Activated T-helper 1 cell treated with anti-CD3 and anti-CD28 coated beads, Interleukin-2, amount 50 U/mL, for 16 hours (primary cell): ENCODE measurements around the gene IRF9.

Experiments
- DNase-seq, 2 donors: peaks; one replicate each; pipeline ENCODE4 v3.0.0-alpha.2; 2020; ENCODE audit warnings: low read depth in 1 of 2, low spot score in 1 of 2

The IRF9 gene

GRCh38 chr14:24146978-24147760, 13.9 kb upstream of the IRF9 start, which contains the start of gene RNF31:
Gene RNF31, plus strand, starts transcription at chr14:24147498. Its CDS starts 201 bp downstream, at chr14:24147699.
- peak; percentile 94 to 95 for DNase-seq

DNA sequence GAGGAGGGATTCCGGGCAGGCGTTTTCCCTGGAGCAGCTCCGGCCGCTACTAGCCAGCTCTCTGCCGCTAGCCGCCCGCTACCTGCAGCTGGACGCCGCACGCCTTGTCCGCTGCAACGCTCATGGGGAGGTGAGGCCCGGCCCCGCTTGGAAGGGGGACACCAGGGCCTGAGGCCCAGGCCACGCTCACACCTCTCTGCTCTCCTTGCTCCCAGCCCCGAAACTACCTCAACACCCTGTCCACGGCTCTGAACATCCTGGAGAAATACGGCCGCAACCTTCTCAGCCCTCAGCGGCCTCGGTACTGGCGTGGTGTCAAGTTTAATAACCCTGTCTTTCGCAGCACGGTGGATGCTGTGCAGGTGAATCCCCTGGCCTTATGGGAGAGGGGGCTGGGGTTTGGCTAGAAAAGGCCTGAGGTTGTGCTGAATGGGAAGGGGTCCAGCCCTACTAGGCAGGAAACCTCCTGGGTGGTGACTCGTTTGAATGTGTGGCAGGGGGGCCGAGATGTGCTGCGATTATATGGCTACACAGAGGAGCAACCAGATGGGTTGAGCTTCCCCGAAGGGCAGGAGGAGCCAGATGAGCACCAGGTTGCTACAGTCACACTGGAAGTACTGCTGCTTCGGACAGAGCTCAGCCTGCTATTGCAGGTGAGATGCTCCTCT, 13.2 kb upstream of the IRF9 start:
- DNase-seq = no peak

- no peak for DNase-seq
These were observed 11.6 kb upstream of the IRF9 start for GRCh38 chr14:24149302-24149969.

DNA sequence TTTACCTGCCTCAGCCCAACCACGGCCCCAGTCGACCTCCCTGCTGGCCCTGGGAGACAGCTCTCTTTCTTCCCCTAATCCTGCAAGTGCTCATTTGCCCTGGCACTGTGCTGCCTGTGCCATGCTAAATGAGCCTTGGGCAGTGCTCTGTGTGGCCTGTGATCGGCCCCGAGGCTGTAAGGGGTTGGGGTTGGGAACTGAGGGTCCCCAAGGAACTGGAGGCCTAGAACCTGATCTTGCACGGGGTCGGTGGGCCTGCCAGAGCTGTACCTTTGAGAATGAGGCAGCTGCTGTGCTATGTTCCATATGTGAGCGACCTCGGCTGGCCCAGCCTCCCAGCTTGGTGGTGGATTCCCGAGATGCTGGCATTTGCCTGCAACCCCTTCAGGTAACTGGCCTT, 11.0 kb upstream of the IRF9 start:
- DNase-seq = no peak

- DNase-seq = no peak
These were observed 10.5 kb upstream of the IRF9 start for GRCh38 chr14:24150567-24150966.

- DNase-seq = no peak
These were observed 10.1 kb upstream of the IRF9 start for GRCh38 chr14:24150993-24151392.

DNA sequence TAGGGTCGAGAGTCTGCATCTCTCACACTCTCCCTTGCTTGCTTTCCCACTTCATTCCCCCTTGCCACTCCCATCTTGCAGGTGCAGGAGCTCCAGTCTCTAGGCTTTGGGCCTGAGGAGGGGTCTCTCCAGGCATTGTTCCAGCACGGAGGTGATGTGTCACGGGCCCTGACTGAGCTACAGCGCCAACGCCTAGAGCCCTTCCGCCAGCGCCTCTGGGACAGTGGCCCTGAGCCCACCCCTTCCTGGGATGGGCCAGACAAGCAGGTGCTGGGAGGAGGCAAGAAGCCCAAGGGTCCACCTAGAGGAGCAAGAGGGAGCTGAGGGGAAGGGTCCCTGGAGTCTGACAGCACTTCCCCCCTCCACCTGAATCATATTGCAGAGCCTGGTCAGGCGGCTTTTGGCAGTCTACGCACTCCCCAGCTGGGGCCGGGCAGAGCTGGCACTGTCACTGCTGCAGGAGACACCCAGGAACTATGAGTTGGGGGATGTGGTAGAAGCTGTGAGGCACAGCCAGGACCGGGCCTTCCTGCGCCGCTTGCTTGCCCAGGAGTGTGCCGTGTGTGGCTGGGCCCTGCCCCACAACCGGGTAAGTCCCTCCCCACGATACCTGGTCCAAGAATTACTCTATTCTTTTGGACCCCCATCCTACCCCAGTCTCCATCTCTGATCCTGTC, 9.5 kb upstream of the IRF9 start:
- DNase-seq = no peak

DNA sequence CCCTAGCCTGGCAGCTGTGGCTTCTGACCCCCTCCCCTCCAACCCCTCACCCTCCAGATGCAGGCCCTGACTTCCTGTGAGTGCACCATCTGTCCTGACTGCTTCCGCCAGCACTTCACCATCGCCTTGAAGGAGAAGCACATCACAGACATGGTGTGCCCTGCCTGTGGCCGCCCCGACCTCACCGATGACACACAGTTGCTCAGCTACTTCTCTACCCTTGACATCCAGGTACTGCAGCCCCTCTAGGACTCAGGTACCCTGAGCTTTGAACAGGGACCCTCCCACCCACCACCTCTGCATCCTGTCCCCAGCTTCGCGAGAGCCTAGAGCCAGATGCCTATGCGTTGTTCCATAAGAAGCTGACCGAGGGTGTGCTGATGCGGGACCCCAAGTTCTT, 6.0 kb upstream of the IRF9 start:
- DNase-seq = no peak

DNA sequence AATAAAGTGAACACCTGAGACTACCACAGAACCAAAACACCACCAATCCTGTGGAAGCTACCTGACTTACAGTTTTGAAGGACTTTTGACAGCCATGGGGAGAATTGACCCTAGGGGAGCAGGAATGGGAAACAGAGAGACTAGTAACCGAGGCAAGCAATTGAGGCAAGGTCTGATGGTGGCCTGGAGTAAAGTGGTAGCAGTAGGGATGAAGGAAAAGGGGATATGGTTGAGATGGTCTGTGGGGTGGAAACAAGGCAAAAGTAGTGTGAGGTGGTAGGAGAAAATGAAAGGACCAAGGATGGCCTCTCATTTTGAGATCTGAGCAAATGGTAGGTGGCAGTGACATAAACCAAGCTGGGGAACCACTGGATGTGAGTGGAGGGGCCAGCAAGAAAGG, 4.2 kb upstream of the IRF9 start:
- no peak for DNase-seq

GRCh38 chr14:24157331-24157730, 3.7 kb upstream of the IRF9 start:
- DNase-seq = no peak

GRCh38 chr14:24159777-24160498, 1.1 kb upstream of the IRF9 start:
- DNase-seq = no peak

GRCh38 chr14:24160499-24160849, 591 bp upstream of the IRF9 start:
- DNase-seq = no peak

DNA sequence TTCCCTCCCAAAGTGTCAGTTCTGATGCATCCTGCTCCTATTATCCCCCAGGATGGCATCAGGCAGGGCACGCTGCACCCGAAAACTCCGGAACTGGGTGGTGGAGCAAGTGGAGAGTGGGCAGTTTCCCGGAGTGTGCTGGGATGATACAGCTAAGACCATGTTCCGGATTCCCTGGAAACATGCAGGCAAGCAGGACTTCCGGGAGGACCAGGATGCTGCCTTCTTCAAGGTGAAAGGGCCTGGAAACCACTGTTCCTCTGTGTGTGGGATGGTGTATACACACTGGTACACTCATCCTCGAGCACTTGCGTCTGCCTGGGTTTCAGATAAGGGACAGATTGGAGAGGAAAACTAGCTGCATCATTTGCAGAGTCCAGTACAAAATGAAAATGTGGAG, 1.0 kb downstream of the IRF9 start:
- DNase-seq = no peak

DNA sequence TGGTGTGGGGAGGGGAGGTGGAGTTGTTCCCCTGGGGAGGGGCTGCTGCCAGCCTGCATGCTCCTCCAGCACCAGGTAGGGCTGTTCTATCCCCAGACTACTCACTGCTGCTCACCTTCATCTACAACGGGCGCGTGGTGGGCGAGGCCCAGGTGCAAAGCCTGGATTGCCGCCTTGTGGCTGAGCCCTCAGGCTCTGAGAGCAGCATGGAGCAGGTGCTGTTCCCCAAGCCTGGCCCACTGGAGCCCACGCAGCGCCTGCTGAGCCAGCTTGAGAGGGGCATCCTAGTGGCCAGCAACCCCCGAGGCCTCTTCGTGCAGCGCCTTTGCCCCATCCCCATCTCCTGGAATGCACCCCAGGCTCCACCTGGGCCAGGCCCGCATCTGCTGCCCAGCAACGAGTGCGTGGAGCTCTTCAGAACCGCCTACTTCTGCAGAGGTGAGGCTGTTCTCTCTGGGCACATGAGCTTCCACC, 3.5 kb downstream of the IRF9 start:
- DNase-seq = no peak

- no peak for DNase-seq
These were observed 4.7 kb downstream of the IRF9 start for GRCh38 chr14:24165785-24166184.

- no peak for DNase-seq
These were observed 6.5 kb downstream of the IRF9 start for GRCh38 chr14:24167469-24168114.

- peak; percentile 44 to 52 for DNase-seq
These were observed 10.6 kb downstream of the IRF9 start, which contains the start of gene REC8 for GRCh38 chr14:24171422-24172260. Gene REC8, plus strand, starts transcription at chr14:24172080. Its CDS starts 473 bp downstream, at chr14:24172553.

GRCh38 chr14:24172261-24172860, 11.3 kb downstream of the IRF9 start:
- DNase-seq = no peak

- no peak for DNase-seq
These were observed 11.8 kb downstream of the IRF9 start for GRCh38 chr14:24172871-24173281.
